Measurements from ENCODE around the gene MAPKAPK2.
A peak's percentile ranks its signal among the peaks of the same experiment; 100 is the strongest.
"Not testable (repeated sequence)": the region's sequence is repeated elsewhere in the genome, so short reads cannot be mapped to it uniquely, and the experiment has no call there.

The MAPKAPK2 gene

GRCh38 chr1:206684478-206685333 lies at the start of gene MAPKAPK2:
Gene MAPKAPK2 (plus strand): TSS chr1:206684905. CDS start chr1:206685230, 325 bp downstream.
- DNase-seq (ENCODE audit: low read depth in 1 of 2, low spot score in 1 of 2) = peak; percentile 58 to 67

GRCh38 chr1:206635080-206635977 lies 49.4 kb upstream of the MAPKAPK2 start, which contains the start of gene DYRK3:
Gene DYRK3 (plus strand): TSS chr1:206635536. CDS start chr1:206635704, 168 bp downstream.
- DNase-seq (ENCODE audit: low read depth in 1 of 2, low spot score in 1 of 2) = peak; percentile 73 to 87

- DNase-seq (ENCODE audit: low read depth in 1 of 2, low spot score in 1 of 2) = no peak
These were observed 48.7 kb upstream of the MAPKAPK2 start for GRCh38 chr1:206635978-206636345.

GRCh38 chr1:206636671-206637070 lies 48.0 kb upstream of the MAPKAPK2 start:
- DNase-seq (ENCODE audit: low read depth in 1 of 2, low spot score in 1 of 2) = no peak

GRCh38 chr1:206637605-206638004 lies 47.1 kb upstream of the MAPKAPK2 start:
- DNase-seq (ENCODE audit: low read depth in 1 of 2, low spot score in 1 of 2) = no peak

- DNase-seq (ENCODE audit: low read depth in 1 of 2, low spot score in 1 of 2) = not testable (repeated sequence)
These were observed 42.6 kb upstream of the MAPKAPK2 start for GRCh38 chr1:206642074-206642473.

- DNase-seq (ENCODE audit: low read depth in 1 of 2, low spot score in 1 of 2) = no peak
These were observed 41.5 kb upstream of the MAPKAPK2 start for GRCh38 chr1:206643118-206643698.

- DNase-seq (ENCODE audit: low read depth in 1 of 2, low spot score in 1 of 2) = no peak
These were observed 38.2 kb upstream of the MAPKAPK2 start for GRCh38 chr1:206646504-206646903.

GRCh38 chr1:206647224-206647623 lies 37.5 kb upstream of the MAPKAPK2 start:
- DNase-seq (ENCODE audit: low read depth in 1 of 2, low spot score in 1 of 2) = no peak

GRCh38 chr1:206649261-206649921 lies 35.3 kb upstream of the MAPKAPK2 start:
- DNase-seq (ENCODE audit: low read depth in 1 of 2, low spot score in 1 of 2) = no peak

GRCh38 chr1:206651014-206651413 lies 33.7 kb upstream of the MAPKAPK2 start:
- no peak for DNase-seq (ENCODE audit: low read depth in 1 of 2, low spot score in 1 of 2)

GRCh38 chr1:206651958-206652890 lies 32.5 kb upstream of the MAPKAPK2 start:
- DNase-seq (ENCODE audit: low read depth in 1 of 2, low spot score in 1 of 2) = no peak

- no peak for DNase-seq (ENCODE audit: low read depth in 1 of 2, low spot score in 1 of 2)
These were observed 30.8 kb upstream of the MAPKAPK2 start for GRCh38 chr1:206653715-206654459.

GRCh38 chr1:206654828-206655227 lies 29.9 kb upstream of the MAPKAPK2 start:
- no peak for DNase-seq (ENCODE audit: low read depth in 1 of 2, low spot score in 1 of 2)

- no peak for DNase-seq (ENCODE audit: low read depth in 1 of 2, low spot score in 1 of 2)
These were observed 29.2 kb upstream of the MAPKAPK2 start for GRCh38 chr1:206655471-206655882.

- DNase-seq (ENCODE audit: low read depth in 1 of 2, low spot score in 1 of 2) = no peak
These were observed 27.8 kb upstream of the MAPKAPK2 start for GRCh38 chr1:206656936-206657335.

- DNase-seq (ENCODE audit: low read depth in 1 of 2, low spot score in 1 of 2) = no peak
These were observed 27.0 kb upstream of the MAPKAPK2 start for GRCh38 chr1:206657751-206658150.

GRCh38 chr1:206658264-206658980 lies 26.3 kb upstream of the MAPKAPK2 start:
- peak; percentile 21 to 32 for DNase-seq (ENCODE audit: low read depth in 1 of 2, low spot score in 1 of 2)

GRCh38 chr1:206658981-206659273 lies 25.8 kb upstream of the MAPKAPK2 start:
- DNase-seq (ENCODE audit: low read depth in 1 of 2, low spot score in 1 of 2) = no peak

Measured in stimulated activated CD4-positive, alpha-beta T cell treated with anti-CD3 and anti-CD28 coated beads, Interleukin-15, amount 100 ng/mL, for 1 hour (primary cell).